NCI-H2081 treated with DMSO at 0.1 percent for 48 hours (cell line): ENCODE results near the gene GPX2.

Source experiments
- DNase-seq: peaks from one replicate; lab custom pipeline; 2025; lab: John Stamatoyannopoulos, UW

GPX2 gene

GRCh38 chr14:64960762-64961276 lies 18.3 kb upstream of the GPX2 start:
- peak; percentile 28 for DNase-seq

- no peak for DNase-seq
Observed at GRCh38 chr14:64958743-64959142, 16.2 kb upstream of the GPX2 start.

- no peak for DNase-seq
Observed at GRCh38 chr14:64958201-64958600, 15.7 kb upstream of the GPX2 start.

GRCh38 chr14:64956697-64957406 lies 14.3 kb upstream of the GPX2 start:
- DNase-seq, result no peak

GRCh38 chr14:64955297-64955696 lies 12.8 kb upstream of the GPX2 start:
- no peak for DNase-seq

- no peak for DNase-seq
Observed at GRCh38 chr14:64954491-64955240, 12.1 kb upstream of the GPX2 start.

- DNase-seq, result no peak
Observed at GRCh38 chr14:64953661-64954060, 11.1 kb upstream of the GPX2 start.

GRCh38 chr14:64953310-64953654 lies 10.7 kb upstream of the GPX2 start:
- no peak for DNase-seq

- no peak for DNase-seq
Observed at GRCh38 chr14:64952598-64953309, 10.2 kb upstream of the GPX2 start.

GRCh38 chr14:64951724-64952123 lies 9.2 kb upstream of the GPX2 start:
- DNase-seq, result no peak

GRCh38 chr14:64951291-64951690 lies 8.7 kb upstream of the GPX2 start:
- no peak for DNase-seq

- no peak for DNase-seq
Observed at GRCh38 chr14:64950889-64951288, 8.3 kb upstream of the GPX2 start.

GRCh38 chr14:64948612-64949210 lies 6.2 kb upstream of the GPX2 start:
- no peak for DNase-seq

GRCh38 chr14:64947710-64948611 lies 5.4 kb upstream of the GPX2 start:
- no peak for DNase-seq

GRCh38 chr14:64946310-64947045 lies 3.9 kb upstream of the GPX2 start:
- no peak for DNase-seq

- no peak for DNase-seq
Observed at GRCh38 chr14:64945431-64946178, 3.1 kb upstream of the GPX2 start.

GRCh38 chr14:64944861-64945260 lies 2.3 kb upstream of the GPX2 start:
- no peak for DNase-seq

GRCh38 chr14:64944041-64944440 lies 1.5 kb upstream of the GPX2 start:
- DNase-seq, result no peak

GRCh38 chr14:64943556-64943955 lies 1.0 kb upstream of the GPX2 start:
- no peak for DNase-seq

GRCh38 chr14:64940336-64940910 lies 2.1 kb downstream of the GPX2 start:
- DNase-seq, result no peak
